SK-N-MC (cell line): ENCODE results near the gene SH3GL2.

Source experiments
- EZH2 ChIP-seq: fragments of 200-600 bp; sonication (generic); IDR thresholded peaks from one replicate; pipeline ENCODE4 v1.6.1; 2017; ENCODE audit warnings: antibody characterized with exemption
- POLR2AphosphoS5 ChIP-seq: IDR thresholded peaks from 2 replicates; pipeline ENCODE4 v1.6.1; 2012; ENCODE audit warnings: mild to moderate bottlenecking, low read depth, low read length, borderline replicate concordance

GRCh38 chr9:17800418-17800817 is 221.6 kb downstream of the SH3GL2 start:
- TF ChIP-seq POLR2AphosphoS5 (no peak), EZH2 (no peak)
